Stomach (tissue), 9 donors: Measurements from ENCODE around the gene AGMAT. TPM values are rescaled to one million over a fixed set of nuclear protein-coding genes. Genes with fewer than 3 reads are reported as not detected.

Experiments
- DNase-seq, 2 donors: peaks; one replicate each; pipeline versions ENCODE4 v3.0.0 to v3.0.0-alpha.2; 2013 to 2019
- H3K27ac ChIP-seq, 5 donors: fragments of 200-600 bp in 4 of 5; sonication (generic) in 4 of 5; one replicate each; pipeline ENCODE4 v1.5.1; 2013 to 2019; ENCODE audit warnings: mild to moderate bottlenecking in 1 of 5, moderate library complexity in 1 of 5
- H3K27me3 ChIP-seq, 3 donors: fragments of 200-600 bp; sonication (generic); one replicate each; pipeline ENCODE4 v1.5.1; 2017 to 2019; ENCODE audit warnings: mixed run types in 1 of 3
- H3K36me3 ChIP-seq, 4 donors: fragments of 200-600 bp; sonication (generic); 1 replicate in 3 of 4; 2 replicates in 1 of 4; pipeline ENCODE4 v1.5.1; 2016 to 2019
- H3K4me1 ChIP-seq, 4 donors: fragments of 200-600 bp; sonication (generic); one replicate each; pipeline ENCODE4 v1.5.1; 2016 to 2019
- H3K4me3 ChIP-seq, 4 donors: fragments of 200-600 bp; sonication (generic) in 3 of 4; one replicate each; pipeline ENCODE4 v1.5.1; 2016 to 2019; ENCODE audit warnings: mild to moderate bottlenecking in 1 of 4
- H3K9me3 ChIP-seq, 4 donors: fragments of 200-600 bp; sonication (generic); one replicate each; pipeline ENCODE4 v1.5.1; 2016 to 2019
- CTCF ChIP-seq, 7 experiments: fragments of 450-650 bp in 4 of 7; fragments of 200-600 bp in 3 of 7; sonication (generic) in 3 of 7; IDR thresholded peaks; one replicate each; pipeline ENCODE4 v1.5.1; 2016 to 2019; ENCODE audit warnings: antibody characterized with exemption in 7 of 7, control low read depth in 2 of 7, mild to moderate bottlenecking in 1 of 7
- EP300 ChIP-seq: sonication (generic); formaldehyde crosslinking; IDR thresholded peaks from one replicate; pipeline ENCODE4 v1.6.1; 2017; ENCODE audit warnings: antibody characterized with exemption
- POLR2A ChIP-seq, 4 donors: fragments of 450-650 bp; IDR thresholded peaks; one replicate each; pipeline ENCODE4 v1.6.1; 2016; ENCODE audit warnings: antibody characterized with exemption in 4 of 4, control low read depth in 2 of 4, mild to moderate bottlenecking in 1 of 4, moderate library complexity in 1 of 4
- POLR2AphosphoS5 ChIP-seq, 3 donors: sonication (generic); formaldehyde crosslinking; IDR thresholded peaks; one replicate each; pipeline ENCODE4 v1.6.1; 2016; ENCODE audit warnings: antibody characterized with exemption in 3 of 3
- WGBS, 5 donors: extraction: QIAGEN DNeasy Blood & Tissue Kit in 3 of 5; methylation state at CpG; one replicate each; pipeline versions ENCODE4 v1.1.5 to v1.1.7; 2013 to 2018; 5-methylcytosine and 5-hydroxymethylcytosine counted together
- intact Hi-C: fragments of 100-400 bp; cut with DNase I; formaldehyde crosslinking; loops from one replicate; pipeline ENCODE4 v1.15.1; 2023; ENCODE audit warnings: low total_unique reads
- polyA plus RNA-seq, 3 donors: library from polyadenylated mRNA; stranded (reverse); fragments of 200-250 nt; gene quantifications; one replicate each; pipeline ENCODE4 v1.2.3, GENCODE V29; 2013
- total RNA-seq, 5 donors: library from RNA; depleted of rRNA; stranded (reverse); fragments of >200 nt; gene quantifications; one replicate each; pipeline versions ENCODE4 v1.1.0 to v1.2.3, GENCODE V29; 2014 to 2016
- donor health status: healthy with polysubstance abuse.
- donor health status: Bipolar disorder and iron deficiency.
- donor health status: healthy.

AGMAT gene
- total and polyA plus RNA-seq, 8 donors = 0.14 to 9.8 (median 0.51) TPM; not detected in 2

GRCh38 chr1:15570861-15571260 is 14.0 kb downstream of the AGMAT start:
- Histone ChIP-seq H3K27ac (no peak overlapping the region), H3K36me3 (peaks cover 28 to 73% (median 66%) of the 10 kb centered on the region in 4 donors), H3K27me3 (no peaks in the 10 kb centered on the region), H3K4me3 (no peak overlapping the region), H3K4me1 (no peaks in the 10 kb centered on the region), H3K9me3 (no peaks in the 10 kb centered on the region)
- no peak for DNase-seq
- TF ChIP-seq POLR2AphosphoS5 (IDR thresholded peaks at IDR 0.05) (no peak), EP300 (no peak), CTCF (IDR thresholded peaks at IDR 0.05) (no peak), POLR2A (IDR thresholded peaks at IDR 0.05) (no peak)
- intact Hi-C loops = no loop called here
- WGBS, 5 donors = 82 to 97% (median 95%) methylated on average over 1 of the region's 1 CpG

GRCh38 chr1:15568387-15569073 is 16.3 kb downstream of the AGMAT start:
- peaks cover 49 to 84% (median 78%) of the 10 kb centered on the region in 4 donors for H3K36me3 ChIP-seq
- H3K4me1 ChIP-seq = no peaks in the 10 kb centered on the region
- no peaks in the 10 kb centered on the region for H3K9me3 ChIP-seq
- intact Hi-C loops = no loop called here
- 88 to 93% (median 91%) methylated on average over 18 of the region's 18 CpGs for WGBS, 5 donors
- DNase-seq = no peak
- no peaks in the 10 kb centered on the region for H3K27me3 ChIP-seq
- no peak for TF ChIP-seq POLR2A (IDR thresholded peaks at IDR 0.05)
- TF ChIP-seq POLR2AphosphoS5 (IDR thresholded peaks at IDR 0.05) = no peak
- TF ChIP-seq EP300 = no peak
- no peak for TF ChIP-seq CTCF (IDR thresholded peaks at IDR 0.05)
- H3K27ac ChIP-seq = no peak overlapping the region
- no peak overlapping the region for H3K4me3 ChIP-seq

DNA sequence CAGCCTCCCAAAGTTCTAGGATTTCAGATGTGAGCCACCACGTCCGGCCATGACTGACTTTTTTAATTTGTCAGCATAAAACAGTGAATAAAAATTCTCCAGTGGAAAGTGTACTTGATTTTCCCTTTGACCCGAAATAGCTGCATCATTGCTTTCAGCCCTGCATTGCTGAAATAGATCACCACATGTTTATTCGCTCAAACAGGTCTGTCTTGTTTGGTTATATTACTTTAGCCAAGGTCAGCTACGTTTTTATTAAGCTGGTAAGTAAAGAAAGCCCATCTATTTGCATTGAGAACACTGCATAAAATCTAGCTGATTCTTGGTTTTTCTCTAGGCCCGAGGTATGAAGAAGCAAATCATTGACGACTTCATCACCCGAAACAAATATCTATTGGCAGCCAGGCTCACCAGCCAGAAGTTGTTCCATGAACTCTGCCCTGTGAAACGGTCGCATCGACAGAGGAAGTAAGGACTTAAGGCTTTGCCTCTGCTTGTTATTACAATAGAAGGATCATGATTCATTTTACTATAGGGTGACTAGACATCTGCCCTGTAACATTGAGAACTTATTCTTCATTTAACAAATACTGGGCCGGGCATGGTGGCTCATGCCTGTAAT is 25.6 kb downstream of the AGMAT start:
- Histone ChIP-seq H3K36me3 (peaks cover 36 to 62% (median 56%) of the 10 kb centered on the region in 4 donors), H3K4me1 (no peaks in the 10 kb centered on the region), H3K27ac (no peak overlapping the region), H3K27me3 (no peaks in the 10 kb centered on the region), H3K4me3 (no peak overlapping the region), H3K9me3 (no peaks in the 10 kb centered on the region)
- TF ChIP-seq POLR2A (IDR thresholded peaks at IDR 0.05) = no peak
- TF ChIP-seq POLR2AphosphoS5 (IDR thresholded peaks at IDR 0.05) = no peak
- TF ChIP-seq EP300 = no peak
- no peak for TF ChIP-seq CTCF (IDR thresholded peaks at IDR 0.05)
- WGBS, 5 donors = 69 to 86% (median 85%) methylated on average over 12 of the region's 12 CpGs
- intact Hi-C loops = no loop called here
- peak in 1 of 2 donors; percentile 17 for DNase-seq

- WGBS, 5 donors = 89 to 93% (median 91%) methylated on average over 4 of the region's 4 CpGs
- Histone ChIP-seq H3K27me3 (no peaks in the 10 kb centered on the region), H3K4me3 (no peak overlapping the region), H3K4me1 (no peaks in the 10 kb centered on the region), H3K36me3 (peaks cover 29 to 62% (median 51%) of the 10 kb centered on the region in 4 donors), H3K9me3 (no peaks in the 10 kb centered on the region), H3K27ac (no peak overlapping the region)
- intact Hi-C loops = no loop called here
- TF ChIP-seq POLR2AphosphoS5 (IDR thresholded peaks at IDR 0.05) = no peak
- no peak for TF ChIP-seq CTCF (IDR thresholded peaks at IDR 0.05)
- no peak for TF ChIP-seq POLR2A (IDR thresholded peaks at IDR 0.05)
- no peak for TF ChIP-seq EP300
- no peak for DNase-seq
Observed at GRCh38 chr1:15558516-15558915, 26.3 kb downstream of the AGMAT start.
